Measurements from ENCODE around the gene CASTOR1.

Gene CASTOR1

GRCh38 chr22:30334646-30335045, 45.3 kb upstream of the CASTOR1 start:
- CTCF ChIA-PET, result interaction anchor here (2.1 to 2.8 kb wide), 3 partner anchors 9 to 57 kb away, joined by 6 to 15 read pairs (median 8); no protein-coding TSS in a partner anchor
- Histone ChIP-seq H3K27me3 (replicated peaks in 2 of 5; ENCODE audit: control insufficient read depth in 4 of 5, insufficient read depth in 5 of 5, low read length in 4 of 5) (no peaks in the 10 kb centered on the region), H3K4me3 (ENCODE audit: control insufficient read depth in 1 of 7, extremely low read depth in 1 of 7, insufficient read depth in 4 of 7, low read depth in 2 of 7, low read length in 6 of 7) (no peak overlapping the region), H3K36me3 (ENCODE audit: control insufficient read depth in 4 of 4, insufficient read depth in 4 of 4, low read length in 3 of 4) (peaks cover 19 to 85% (median 66%) of the 10 kb centered on the region in 4 experiments), H3K9me3 (ENCODE audit: control extremely low read depth in 1 of 5, control insufficient read depth in 4 of 5, insufficient read depth in 2 of 5, low read depth in 1 of 5, low read length in 4 of 5) (no peaks in the 10 kb centered on the region), H3K4me1 (ENCODE audit: control extremely low read depth in 1 of 4, control insufficient read depth in 4 of 4, insufficient read depth in 4 of 4, low read length in 3 of 4) (peaks cover 0 to 8% (median 1%) of the 10 kb centered on the region in 4 experiments), H3K27ac (ENCODE audit: insufficient read depth in 1 of 2, low read depth in 1 of 2, low read length in 2 of 2, poor library complexity in 1 of 2, severe bottlenecking in 2 of 2) (no peak overlapping the region)
- POLR2A ChIA-PET, result no interaction called here
- 89% methylated on average over 1 of the region's 4 CpGs for WGBS (ENCODE audit: insufficient coverage)
- no peak for DNase-seq

GRCh38 chr22:30333707-30334087, 44.4 kb upstream of the CASTOR1 start:
- Histone ChIP-seq H3K9me3 (ENCODE audit: control extremely low read depth in 1 of 5, control insufficient read depth in 4 of 5, insufficient read depth in 2 of 5, low read depth in 1 of 5, low read length in 4 of 5) (no peaks in the 10 kb centered on the region), H3K36me3 (ENCODE audit: control insufficient read depth in 4 of 4, insufficient read depth in 4 of 4, low read length in 3 of 4) (peaks cover 16 to 75% (median 58%) of the 10 kb centered on the region in 4 experiments), H3K4me3 (ENCODE audit: control insufficient read depth in 1 of 7, extremely low read depth in 1 of 7, insufficient read depth in 4 of 7, low read depth in 2 of 7, low read length in 6 of 7) (no peak overlapping the region), H3K27me3 (replicated peaks in 2 of 5; ENCODE audit: control insufficient read depth in 4 of 5, insufficient read depth in 5 of 5, low read length in 4 of 5) (no peaks in the 10 kb centered on the region), H3K27ac (ENCODE audit: insufficient read depth in 1 of 2, low read depth in 1 of 2, low read length in 2 of 2, poor library complexity in 1 of 2, severe bottlenecking in 2 of 2) (no peak overlapping the region), H3K4me1 (ENCODE audit: control extremely low read depth in 1 of 4, control insufficient read depth in 4 of 4, insufficient read depth in 4 of 4, low read length in 3 of 4) (peaks cover 0 to 8% (median 1%) of the 10 kb centered on the region in 4 experiments)
- CTCF ChIA-PET, result interaction anchor here (1.2 to 2.6 kb wide), 6 partner anchors 10 to 57 kb away, joined by 3 to 9 read pairs (median 4); no protein-coding TSS in a partner anchor
- no peak for DNase-seq
- POLR2A ChIA-PET, result no interaction called here
- 88% methylated on average over 1 of the region's 3 CpGs for WGBS (ENCODE audit: insufficient coverage)

GRCh38 chr22:30332994-30333706, 43.8 kb upstream of the CASTOR1 start:
- H3K27me3 ChIP-seq (replicated peaks in 2 of 5; ENCODE audit: control insufficient read depth in 4 of 5, insufficient read depth in 5 of 5, low read length in 4 of 5), result no peaks in the 10 kb centered on the region
- peaks cover 0 to 8% (median 1%) of the 10 kb centered on the region in 4 experiments for H3K4me1 ChIP-seq (ENCODE audit: control extremely low read depth in 1 of 4, control insufficient read depth in 4 of 4, insufficient read depth in 4 of 4, low read length in 3 of 4)
- POLR2A ChIA-PET, result no interaction called here
- H3K36me3 ChIP-seq (ENCODE audit: control insufficient read depth in 4 of 4, insufficient read depth in 4 of 4, low read length in 3 of 4), result peaks cover 16 to 71% (median 53%) of the 10 kb centered on the region in 4 experiments
- CTCF ChIA-PET, result interaction anchor here (1.2 to 2.6 kb wide), 5 partner anchors 18 to 58 kb away, joined by 3 to 9 read pairs (median 3); no protein-coding TSS in a partner anchor
- DNase-seq, result no peak
- WGBS (ENCODE audit: insufficient coverage), result 92% methylated on average over 2 of the region's 2 CpGs
- no peaks in the 10 kb centered on the region for H3K9me3 ChIP-seq (ENCODE audit: control extremely low read depth in 1 of 5, control insufficient read depth in 4 of 5, insufficient read depth in 2 of 5, low read depth in 1 of 5, low read length in 4 of 5)
- no peak overlapping the region for H3K4me3 ChIP-seq (ENCODE audit: control insufficient read depth in 1 of 7, extremely low read depth in 1 of 7, insufficient read depth in 4 of 7, low read depth in 2 of 7, low read length in 6 of 7)
- no peak overlapping the region for H3K27ac ChIP-seq (ENCODE audit: insufficient read depth in 1 of 2, low read depth in 1 of 2, low read length in 2 of 2, poor library complexity in 1 of 2, severe bottlenecking in 2 of 2)

- CTCF ChIA-PET, result interaction anchor here (1.2 to 2.6 kb wide), 5 partner anchors 17 to 45 kb away, joined by 3 to 9 read pairs (median 3); no protein-coding TSS in a partner anchor
- WGBS (ENCODE audit: insufficient coverage), result 96% methylated on average over 4 of the region's 5 CpGs
- no peak for DNase-seq
- Histone ChIP-seq H3K4me1 (ENCODE audit: control extremely low read depth in 1 of 4, control insufficient read depth in 4 of 4, insufficient read depth in 4 of 4, low read length in 3 of 4) (peaks cover 1 to 11% (median 3%) of the 10 kb centered on the region in 4 experiments), H3K4me3 (ENCODE audit: control insufficient read depth in 1 of 7, extremely low read depth in 1 of 7, insufficient read depth in 4 of 7, low read depth in 2 of 7, low read length in 6 of 7) (no peak overlapping the region), H3K9me3 (ENCODE audit: control extremely low read depth in 1 of 5, control insufficient read depth in 4 of 5, insufficient read depth in 2 of 5, low read depth in 1 of 5, low read length in 4 of 5) (no peaks in the 10 kb centered on the region), H3K27ac (ENCODE audit: insufficient read depth in 1 of 2, low read depth in 1 of 2, low read length in 2 of 2, poor library complexity in 1 of 2, severe bottlenecking in 2 of 2) (no peak overlapping the region), H3K36me3 (ENCODE audit: control insufficient read depth in 4 of 4, insufficient read depth in 4 of 4, low read length in 3 of 4) (peaks cover 16 to 65% (median 49%) of the 10 kb centered on the region in 4 experiments), H3K27me3 (replicated peaks in 2 of 5; ENCODE audit: control insufficient read depth in 4 of 5, insufficient read depth in 5 of 5, low read length in 4 of 5) (no peaks in the 10 kb centered on the region)
- POLR2A ChIA-PET, result interaction anchor here (0.5 kb wide), 1 partner anchor 144 kb away, joined by 3 read pairs; no protein-coding TSS in a partner anchor
Observed at GRCh38 chr22:30332551-30332950, 43.2 kb upstream of the CASTOR1 start.

- H3K4me1 ChIP-seq (ENCODE audit: control extremely low read depth in 1 of 4, control insufficient read depth in 4 of 4, insufficient read depth in 4 of 4, low read length in 3 of 4), result peaks cover 13 to 42% (median 36%) of the 10 kb centered on the region in 4 experiments
- no peak overlapping the region for H3K27ac ChIP-seq (ENCODE audit: insufficient read depth in 1 of 2, low read depth in 1 of 2, low read length in 2 of 2, poor library complexity in 1 of 2, severe bottlenecking in 2 of 2)
- POLR2A ChIA-PET, result interaction anchor here (1.0 kb wide), 2 partner anchors 9 to 29 kb away, joined by 3 read pairs; partner anchors contain the start of genes CCDC157 and SF3A1
Observed at GRCh38 chr22:30328466-30329049, 39.3 kb upstream of the CASTOR1 start.

GRCh38 chr22:30327864-30328345, 38.6 kb upstream of the CASTOR1 start:
- Histone ChIP-seq H3K4me3 (ENCODE audit: control insufficient read depth in 1 of 7, extremely low read depth in 1 of 7, insufficient read depth in 4 of 7, low read depth in 2 of 7, low read length in 6 of 7) (no peak overlapping the region), H3K36me3 (ENCODE audit: control insufficient read depth in 4 of 4, insufficient read depth in 4 of 4, low read length in 3 of 4) (peaks cover 2 to 19% (median 9%) of the 10 kb centered on the region in 4 experiments), H3K27ac (ENCODE audit: insufficient read depth in 1 of 2, low read depth in 1 of 2, low read length in 2 of 2, poor library complexity in 1 of 2, severe bottlenecking in 2 of 2) (no peak overlapping the region), H3K4me1 (ENCODE audit: control extremely low read depth in 1 of 4, control insufficient read depth in 4 of 4, insufficient read depth in 4 of 4, low read length in 3 of 4) (peaks cover 13 to 36% (median 36%) of the 10 kb centered on the region in 4 experiments), H3K9me3 (ENCODE audit: control extremely low read depth in 1 of 5, control insufficient read depth in 4 of 5, insufficient read depth in 2 of 5, low read depth in 1 of 5, low read length in 4 of 5) (no peaks in the 10 kb centered on the region), H3K27me3 (replicated peaks in 2 of 5; ENCODE audit: control insufficient read depth in 4 of 5, insufficient read depth in 5 of 5, low read length in 4 of 5) (no peaks in the 10 kb centered on the region)
- POLR2A ChIA-PET, result interaction anchor here (1.0 to 1.2 kb wide), 3 partner anchors 9 to 37 kb away, joined by 3 to 4 read pairs (median 3); partner anchors contain the start of genes CCDC157 and SF3A1
- CTCF ChIA-PET, result interaction anchor here (1.0 to 3.5 kb wide), 8 partner anchors 13 to 62 kb away, joined by 3 to 27 read pairs (median 4); partner anchors contain the start of gene CASTOR1
- WGBS (ENCODE audit: insufficient coverage), result 97% methylated on average over 4 of the region's 5 CpGs
- no peak for DNase-seq

More at GRCh38 chr22:30328466-30329049, 39.3 kb upstream of the CASTOR1 start:
- CTCF ChIA-PET, result interaction anchor here (0.8 to 3.5 kb wide), 10 partner anchors 14 to 62 kb away, joined by 3 to 27 read pairs (median 3); partner anchors contain the start of genes CASTOR1 and RNF215
- no peak for DNase-seq
- Histone ChIP-seq H3K36me3 (ENCODE audit: control insufficient read depth in 4 of 4, insufficient read depth in 4 of 4, low read length in 3 of 4) (peaks cover 3 to 25% (median 13%) of the 10 kb centered on the region in 4 experiments), H3K9me3 (ENCODE audit: control extremely low read depth in 1 of 5, control insufficient read depth in 4 of 5, insufficient read depth in 2 of 5, low read depth in 1 of 5, low read length in 4 of 5) (no peaks in the 10 kb centered on the region), H3K27me3 (replicated peaks in 2 of 5; ENCODE audit: control insufficient read depth in 4 of 5, insufficient read depth in 5 of 5, low read length in 4 of 5) (no peaks in the 10 kb centered on the region), H3K4me3 (ENCODE audit: control insufficient read depth in 1 of 7, extremely low read depth in 1 of 7, insufficient read depth in 4 of 7, low read depth in 2 of 7, low read length in 6 of 7) (no peak overlapping the region)
- 100% methylated on average over 2 of the region's 3 CpGs for WGBS (ENCODE audit: insufficient coverage)
